Measurements from ENCODE around the gene KCNJ18. TPM values are rescaled to one million over a fixed set of nuclear protein-coding genes. Genes with fewer than 3 reads are reported as not detected.
"Not testable (repeated sequence)": the region's sequence is repeated elsewhere in the genome, so short reads cannot be mapped to it uniquely, and the experiment has no call there.

The KCNJ18 gene
- total RNA-seq, 2 experiments from 2014 or later: not detected

- H3K9me2 ChIP-seq (ENCODE audit: insufficient read depth, low read length); H4K20me1 ChIP-seq (ENCODE audit: insufficient read depth, low read length); intact Hi-C loops (cut with micrococcal nuclease; ENCODE audit: unreplicated experiment); H3K4me1 ChIP-seq (ENCODE audit: insufficient read depth, low read length, poor library complexity, severe bottlenecking); BruUV-seq (replicated peaks); CTCF ChIA-PET (ENCODE audit: unreplicated experiment); H2AFZ ChIP-seq (ENCODE audit: low read length); H3K9me3 ChIP-seq (ENCODE audit: low read length); H3K36me3 ChIP-seq (ENCODE audit: insufficient read depth, low read length); H3K4me2 ChIP-seq (ENCODE audit: low read length); DNase-seq (ENCODE audit: low spot score); H3K27ac ChIP-seq (ENCODE audit: low read depth, low read length, poor library complexity, severe bottlenecking); H3K79me2 ChIP-seq (ENCODE audit: insufficient read depth, low read depth, low read length); POLR2A ChIA-PET; H3K4me3 ChIP-seq (ENCODE audit: low read depth, low read length, poor library complexity, severe bottlenecking): not testable (repeated sequence)
Measured at GRCh38 chr17:21747195-21747915, 55.0 kb downstream of the KCNJ18 start.

GRCh38 chr17:21748686-21749085 lies 56.4 kb downstream of the KCNJ18 start:
- H3K27ac ChIP-seq (ENCODE audit: low read depth, low read length, poor library complexity, severe bottlenecking); H3K9me2 ChIP-seq (ENCODE audit: insufficient read depth, low read length); H3K9me3 ChIP-seq (ENCODE audit: low read length); H2AFZ ChIP-seq (ENCODE audit: low read length); intact Hi-C loops (cut with micrococcal nuclease; ENCODE audit: unreplicated experiment); POLR2A ChIA-PET; H4K20me1 ChIP-seq (ENCODE audit: insufficient read depth, low read length); H3K4me1 ChIP-seq (ENCODE audit: insufficient read depth, low read length, poor library complexity, severe bottlenecking); H3K79me2 ChIP-seq (ENCODE audit: insufficient read depth, low read depth, low read length); H3K4me3 ChIP-seq (ENCODE audit: low read depth, low read length, poor library complexity, severe bottlenecking); H3K4me2 ChIP-seq (ENCODE audit: low read length); DNase-seq (ENCODE audit: low spot score); BruUV-seq (replicated peaks); CTCF ChIA-PET (ENCODE audit: unreplicated experiment); H3K36me3 ChIP-seq (ENCODE audit: insufficient read depth, low read length): not testable (repeated sequence)

DNA sequence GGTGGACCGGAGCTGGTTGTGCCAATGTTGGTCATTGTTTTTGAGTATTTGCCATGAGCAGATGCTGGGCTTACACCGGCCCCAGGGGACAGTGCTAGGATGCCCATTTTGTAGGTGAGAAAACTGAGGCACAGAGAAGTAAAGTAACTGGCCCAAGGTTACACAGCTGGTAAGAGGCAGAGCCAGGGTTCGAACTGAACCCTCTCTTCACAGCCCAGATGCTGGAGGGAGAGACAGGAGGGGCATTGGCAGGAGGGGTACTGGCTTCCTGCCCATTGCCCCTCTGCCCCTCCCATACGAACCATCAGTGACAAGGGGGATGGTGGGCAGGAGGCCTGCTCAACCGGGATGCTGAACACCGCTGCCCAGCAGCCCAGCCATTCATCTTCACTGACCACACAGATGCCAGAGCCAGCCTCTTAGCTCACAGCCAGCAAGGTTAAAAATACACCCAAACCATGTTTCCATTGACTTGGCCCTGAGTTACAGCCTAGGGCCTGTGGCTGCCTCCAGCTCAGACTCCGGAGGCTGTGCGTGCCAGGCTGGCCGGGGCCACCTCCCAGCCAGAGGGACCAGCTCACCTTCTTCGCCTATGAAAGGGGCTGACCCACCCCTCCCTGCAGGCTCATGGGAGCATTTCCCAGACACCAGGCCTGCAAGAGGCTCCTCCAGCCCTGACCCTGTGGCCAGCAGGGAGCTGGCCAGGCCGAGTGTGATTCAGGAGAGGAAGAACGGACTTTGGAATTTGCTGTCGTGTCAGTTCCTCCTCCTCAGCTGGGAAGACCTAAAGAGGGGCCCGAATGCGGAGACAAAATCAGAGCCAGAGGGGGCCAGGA lies 57.6 kb downstream of the KCNJ18 start:
- H3K79me2 ChIP-seq (ENCODE audit: insufficient read depth, low read depth, low read length); H2AFZ ChIP-seq (ENCODE audit: low read length); CTCF ChIA-PET (ENCODE audit: unreplicated experiment); H3K4me1 ChIP-seq (ENCODE audit: insufficient read depth, low read length, poor library complexity, severe bottlenecking); H3K9me3 ChIP-seq (ENCODE audit: low read length); H3K36me3 ChIP-seq (ENCODE audit: insufficient read depth, low read length); H3K9me2 ChIP-seq (ENCODE audit: insufficient read depth, low read length); H4K20me1 ChIP-seq (ENCODE audit: insufficient read depth, low read length); H3K4me3 ChIP-seq (ENCODE audit: low read depth, low read length, poor library complexity, severe bottlenecking); DNase-seq (ENCODE audit: low spot score); H3K4me2 ChIP-seq (ENCODE audit: low read length); intact Hi-C loops (cut with micrococcal nuclease; ENCODE audit: unreplicated experiment); H3K27ac ChIP-seq (ENCODE audit: low read depth, low read length, poor library complexity, severe bottlenecking); BruUV-seq (replicated peaks); POLR2A ChIA-PET: not testable (repeated sequence)

DNA sequence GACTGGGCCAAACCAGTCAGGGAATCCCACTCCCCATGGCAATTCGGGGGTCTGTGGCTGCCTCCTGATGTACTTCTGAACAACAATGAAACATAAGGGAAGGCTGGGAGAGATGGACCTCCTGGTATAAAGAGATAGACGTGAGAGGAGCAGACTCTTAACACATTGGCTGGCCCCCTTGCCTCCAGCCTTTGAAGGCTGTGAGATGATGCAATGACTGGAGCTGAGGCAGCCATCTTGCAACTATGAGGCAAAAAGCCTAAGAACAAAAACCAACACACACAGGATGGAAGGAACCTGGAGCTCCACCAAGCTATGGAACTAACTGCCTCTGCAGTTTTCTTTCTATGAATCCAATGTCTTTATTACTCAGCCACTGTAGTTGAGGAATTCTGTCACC lies 58.8 kb downstream of the KCNJ18 start:
- H3K9me3 ChIP-seq (ENCODE audit: low read length); H2AFZ ChIP-seq (ENCODE audit: low read length); DNase-seq (ENCODE audit: low spot score); H3K27ac ChIP-seq (ENCODE audit: low read depth, low read length, poor library complexity, severe bottlenecking); H3K4me1 ChIP-seq (ENCODE audit: insufficient read depth, low read length, poor library complexity, severe bottlenecking); intact Hi-C loops (cut with micrococcal nuclease; ENCODE audit: unreplicated experiment); BruUV-seq (replicated peaks); H3K9me2 ChIP-seq (ENCODE audit: insufficient read depth, low read length); H3K4me2 ChIP-seq (ENCODE audit: low read length); H3K79me2 ChIP-seq (ENCODE audit: insufficient read depth, low read depth, low read length); H3K36me3 ChIP-seq (ENCODE audit: insufficient read depth, low read length); H3K4me3 ChIP-seq (ENCODE audit: low read depth, low read length, poor library complexity, severe bottlenecking); POLR2A ChIA-PET; CTCF ChIA-PET (ENCODE audit: unreplicated experiment); H4K20me1 ChIP-seq (ENCODE audit: insufficient read depth, low read length): not testable (repeated sequence)

Data from OCI-LY7 (cell line).